HG02623 (cell line): Measurements from ENCODE around the gene ARAP2.

ENCODE experiments used
- ATAC-seq: cut with Tn5 transposase; IDR thresholded peaks from one replicate; pipeline ENCODE4 v1.9.1; 2021; ENCODE audit warnings: moderate library complexity; ENCODE audit not compliant: unreplicated experiment

ARAP2 gene

GRCh38 chr4:36267486-36268268, 23.4 kb upstream of the ARAP2 start:
- ATAC-seq, result no peak

DNA sequence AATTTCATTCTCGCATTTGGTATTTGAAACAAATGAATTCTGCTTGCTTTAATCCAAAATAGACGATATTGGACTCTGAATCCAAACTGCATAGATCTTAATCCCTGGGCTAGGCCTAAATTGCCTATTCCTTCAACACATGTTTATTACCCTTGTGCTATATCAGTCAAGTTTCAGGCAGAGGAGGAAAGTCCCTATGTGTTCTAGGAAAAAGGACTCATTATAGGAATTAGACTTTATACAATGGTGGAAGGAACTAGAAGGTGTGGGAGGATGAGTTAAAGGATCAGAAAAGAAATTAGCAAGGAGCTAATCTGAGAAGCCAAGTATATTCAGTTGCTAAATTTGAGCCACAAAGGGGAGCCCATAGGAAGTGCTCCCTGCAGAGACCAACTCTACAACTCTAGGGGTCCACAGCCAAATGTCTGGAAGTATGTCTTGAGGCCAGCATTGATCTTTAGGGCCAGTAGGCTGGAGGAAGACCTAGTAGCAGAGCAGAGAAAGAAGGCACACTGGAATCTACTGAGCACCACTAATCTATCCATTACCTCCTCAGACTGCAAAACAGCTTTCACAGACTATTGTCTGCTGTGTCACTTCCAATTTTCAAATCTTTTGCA, 20.0 kb upstream of the ARAP2 start:
- ATAC-seq, result no peak

GRCh38 chr4:36260731-36261130, 16.4 kb upstream of the ARAP2 start:
- ATAC-seq, result no peak

- peak; percentile 62 for ATAC-seq
Measured at GRCh38 chr4:36256398-36256891, 12.1 kb upstream of the ARAP2 start.

GRCh38 chr4:36255577-36255976, 11.3 kb upstream of the ARAP2 start:
- ATAC-seq, result peak; percentile 70

- ATAC-seq, result no peak
Measured at GRCh38 chr4:36254371-36254770, 10.1 kb upstream of the ARAP2 start.

DNA sequence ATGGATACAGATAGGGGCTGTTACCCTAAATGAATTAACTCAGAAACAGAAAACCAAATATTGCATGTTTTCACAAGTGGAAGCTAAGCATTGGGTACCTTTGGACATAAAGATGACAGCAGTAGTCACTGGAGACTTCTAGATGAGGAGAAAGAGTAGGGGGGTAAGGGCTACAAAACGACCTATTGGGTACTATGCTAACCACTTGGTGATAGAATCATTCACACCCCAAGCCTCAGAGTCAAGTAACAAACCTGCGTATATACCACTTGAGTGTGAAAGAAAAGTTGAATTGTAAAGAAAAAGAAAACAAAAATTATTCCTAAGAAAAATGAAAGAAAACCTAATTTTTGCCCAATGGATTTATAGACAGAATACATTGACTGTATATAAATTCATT, 7.7 kb upstream of the ARAP2 start:
- ATAC-seq, result no peak

- no peak for ATAC-seq
Measured at GRCh38 chr4:36249610-36250009, 5.3 kb upstream of the ARAP2 start.

- peak; percentile 8 for ATAC-seq
Measured at GRCh38 chr4:36243355-36244256, 708 bp downstream of the ARAP2 start.

DNA sequence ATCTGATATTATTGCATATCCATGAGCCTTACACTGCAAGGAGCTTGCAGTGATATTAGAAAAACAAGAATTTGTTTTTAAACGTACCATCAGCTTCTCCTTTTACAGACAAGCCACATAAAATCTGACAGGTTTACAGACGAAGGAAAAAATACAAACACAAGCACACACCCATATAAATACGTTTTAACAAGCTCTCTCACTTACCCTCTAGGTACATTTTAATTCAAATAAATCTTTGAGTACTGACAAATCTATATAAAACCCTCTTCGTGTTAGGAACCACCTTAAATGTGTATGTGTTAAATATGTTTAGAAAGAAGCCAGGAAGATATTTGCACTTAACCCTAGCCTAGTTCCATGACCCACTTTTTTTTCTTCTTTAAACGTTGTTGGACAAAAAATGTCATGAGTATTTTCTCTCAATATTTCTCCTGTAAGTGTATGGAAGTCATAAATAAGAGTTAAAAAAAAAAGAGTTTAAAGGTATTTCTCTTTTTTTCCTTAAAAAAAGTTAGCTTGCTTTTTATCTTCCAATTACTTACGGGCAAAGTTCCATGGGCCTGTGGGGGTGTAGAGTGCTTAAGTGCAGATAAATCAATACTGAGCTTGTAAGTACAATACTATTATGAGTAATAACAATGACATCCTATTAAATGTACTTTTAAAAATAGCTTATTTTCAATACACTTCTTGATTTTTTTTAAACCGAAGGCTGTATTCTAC, 1.5 kb downstream of the ARAP2 start:
- ATAC-seq, result no peak

- ATAC-seq, result peak; percentile 35
Measured at GRCh38 chr4:36241771-36242170, 2.5 kb downstream of the ARAP2 start.

- no peak for ATAC-seq
Measured at GRCh38 chr4:36237366-36238313, 6.7 kb downstream of the ARAP2 start.

DNA sequence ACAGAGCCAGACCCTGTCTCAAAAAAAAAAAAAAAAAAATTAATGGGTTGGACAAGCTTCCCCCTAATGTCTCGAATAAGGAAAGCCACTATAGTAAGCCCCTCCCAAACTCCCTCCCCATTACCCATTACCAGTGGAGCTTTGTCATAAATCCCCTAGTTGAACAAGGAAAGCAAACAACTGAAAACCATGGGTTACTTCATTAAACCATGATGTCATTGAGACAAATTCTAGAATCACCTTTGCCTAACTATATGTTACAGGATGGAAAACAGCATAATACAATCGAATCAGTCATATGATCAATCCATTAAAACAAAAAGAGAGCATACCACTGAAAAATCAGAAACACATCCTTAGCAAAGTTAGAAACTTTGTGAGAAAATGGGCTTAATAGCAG, 8.2 kb downstream of the ARAP2 start:
- no peak for ATAC-seq

DNA sequence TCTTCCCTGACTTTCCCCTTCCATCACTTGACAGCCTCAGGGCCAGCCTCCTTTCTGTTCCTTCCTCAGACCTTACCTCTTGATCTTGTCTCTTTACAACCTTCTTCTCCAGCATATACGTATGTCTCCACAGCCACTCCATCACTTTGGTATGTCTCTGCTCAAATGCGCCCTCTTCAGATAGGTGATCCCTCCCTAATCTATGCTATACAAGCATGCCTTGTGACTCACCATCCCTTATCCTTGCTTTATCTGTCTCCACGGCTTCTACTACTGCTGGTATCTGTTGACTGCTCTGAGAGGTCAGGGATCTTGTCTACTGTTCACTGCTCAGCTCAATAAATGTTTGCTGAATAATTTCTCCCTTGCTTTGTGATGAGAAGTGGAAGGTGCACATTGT, 9.0 kb downstream of the ARAP2 start:
- ATAC-seq, result no peak

GRCh38 chr4:36233567-36234266, 10.6 kb downstream of the ARAP2 start:
- no peak for ATAC-seq

- ATAC-seq, result no peak
Measured at GRCh38 chr4:36230534-36230933, 13.8 kb downstream of the ARAP2 start.

- ATAC-seq, result no peak
Measured at GRCh38 chr4:36227913-36228312, 16.4 kb downstream of the ARAP2 start.

- no peak for ATAC-seq
Measured at GRCh38 chr4:36226430-36227227, 17.7 kb downstream of the ARAP2 start.
